GM19395 (cell line): ENCODE results near the gene SEPSECS.

ENCODE experiments used
- ATAC-seq: cut with Tn5 transposase; IDR thresholded peaks from one replicate; pipeline ENCODE4 v1.9.1; 2021; ENCODE audit warnings: mild to moderate bottlenecking, moderate library complexity; ENCODE audit not compliant: unreplicated experiment

SEPSECS gene

DNA sequence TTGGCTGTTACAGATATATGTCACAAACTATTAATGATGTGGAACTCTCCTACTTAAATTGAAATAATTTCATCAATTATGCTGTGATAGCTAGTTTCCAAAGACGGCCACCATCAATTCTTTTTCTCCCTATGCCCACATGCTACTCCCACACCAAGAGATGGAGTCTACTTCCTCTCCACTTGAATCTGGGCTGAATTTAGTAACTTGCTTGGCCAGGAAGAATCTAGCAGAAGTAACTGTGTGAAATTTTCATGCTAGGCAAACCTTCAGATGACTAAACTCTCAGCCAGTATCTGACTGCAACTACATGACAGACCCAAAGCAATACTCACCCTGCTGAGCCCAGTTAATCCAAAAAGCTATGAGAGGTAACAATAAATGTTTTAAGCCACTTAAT, 3.2 kb downstream of the SEPSECS start:
- ATAC-seq: no peak

DNA sequence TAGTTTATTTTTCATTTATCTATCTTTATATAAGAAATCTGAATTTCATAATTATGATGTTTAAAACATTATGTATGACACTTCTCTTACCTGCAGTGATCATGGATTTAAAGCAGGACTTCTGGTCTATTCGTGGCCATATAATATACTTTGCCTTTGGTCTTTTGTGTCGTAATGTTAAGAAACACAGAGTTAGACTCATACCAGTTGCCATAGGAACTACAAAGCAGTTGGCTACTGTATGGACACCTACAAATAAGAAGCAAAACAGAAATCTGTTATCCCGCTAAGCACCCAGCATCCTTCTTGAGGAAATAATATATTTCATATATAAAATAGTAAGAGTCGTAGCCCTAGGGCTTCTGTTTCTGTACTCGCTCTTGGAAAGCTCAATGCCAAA, 4.3 kb downstream of the SEPSECS start:
- no peak for ATAC-seq

DNA sequence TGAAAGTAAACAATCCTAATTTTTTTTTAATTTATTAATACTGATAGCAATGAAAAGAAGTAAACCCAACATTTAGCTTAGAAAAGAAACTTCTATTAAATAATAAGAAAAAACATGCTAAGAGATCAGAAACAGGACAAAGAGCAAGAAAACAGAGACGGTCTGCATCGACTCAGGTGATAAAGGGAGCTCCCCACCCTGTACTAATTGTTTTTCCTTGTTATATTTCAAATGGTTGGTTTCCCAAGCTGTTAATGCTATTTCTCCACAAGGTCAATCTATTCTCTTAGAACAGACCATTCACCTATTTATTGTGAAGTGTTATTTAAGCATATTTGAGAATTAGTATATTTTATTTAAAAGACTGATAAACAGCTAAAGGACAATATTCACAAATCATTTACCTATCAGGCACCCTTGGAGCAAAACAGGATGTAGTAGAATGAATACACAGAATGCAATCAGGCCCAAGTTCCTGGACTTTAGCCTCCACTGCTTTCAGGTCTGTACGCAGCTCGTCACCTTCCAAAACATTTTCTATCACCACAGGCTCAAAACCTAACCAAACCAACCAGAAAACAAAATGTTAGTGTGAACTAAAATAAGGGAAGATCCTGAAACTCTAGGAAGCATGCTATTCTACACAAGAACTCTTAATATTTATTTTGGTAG, 5.5 kb downstream of the SEPSECS start:
- no peak for ATAC-seq

DNA sequence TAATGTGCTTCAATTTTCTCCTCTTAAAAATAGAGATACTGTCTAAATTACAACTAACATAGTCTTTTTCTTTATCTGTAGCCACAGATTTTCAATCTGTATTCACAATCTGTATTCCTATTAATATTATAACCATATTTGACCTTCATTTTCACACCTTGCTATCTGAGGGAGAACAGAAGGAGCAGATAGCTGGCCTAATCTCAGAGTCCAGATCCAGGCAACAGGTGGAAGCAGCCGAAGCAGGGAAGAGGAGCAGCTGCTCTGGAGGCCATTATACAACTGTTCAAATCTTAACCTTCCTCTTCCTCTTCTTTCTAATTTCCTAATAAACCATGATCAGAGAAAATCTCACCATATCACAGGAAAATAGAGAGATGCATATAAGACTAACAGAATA, 14.2 kb downstream of the SEPSECS start:
- no peak for ATAC-seq

DNA sequence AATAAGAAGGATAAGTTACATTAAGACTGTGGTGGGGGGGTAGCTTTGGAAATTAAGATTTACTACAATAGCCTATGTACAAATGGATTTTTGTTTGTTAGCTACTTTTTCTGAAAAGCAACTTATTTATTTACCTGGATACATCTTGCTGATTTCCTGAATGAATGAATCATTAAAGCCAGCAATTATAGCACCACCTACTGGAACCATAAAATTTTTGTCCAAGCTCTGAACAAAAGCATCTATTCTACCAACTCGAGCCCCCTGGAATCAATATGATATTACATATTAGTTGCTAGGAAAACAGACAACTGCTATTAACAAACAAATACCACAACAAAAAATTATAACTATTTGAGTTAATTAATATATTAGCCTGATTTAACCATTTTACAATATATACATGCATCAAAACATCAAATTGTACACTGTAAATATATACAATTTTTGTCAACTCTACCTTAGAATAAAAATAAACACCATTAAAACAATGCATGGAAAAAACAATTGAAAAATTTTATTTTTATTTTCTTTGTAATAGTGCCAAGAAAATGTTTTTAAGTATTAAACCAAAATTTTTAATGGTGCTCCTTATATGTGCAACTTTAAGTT, 15.3 kb downstream of the SEPSECS start:
- ATAC-seq: no peak

DNA sequence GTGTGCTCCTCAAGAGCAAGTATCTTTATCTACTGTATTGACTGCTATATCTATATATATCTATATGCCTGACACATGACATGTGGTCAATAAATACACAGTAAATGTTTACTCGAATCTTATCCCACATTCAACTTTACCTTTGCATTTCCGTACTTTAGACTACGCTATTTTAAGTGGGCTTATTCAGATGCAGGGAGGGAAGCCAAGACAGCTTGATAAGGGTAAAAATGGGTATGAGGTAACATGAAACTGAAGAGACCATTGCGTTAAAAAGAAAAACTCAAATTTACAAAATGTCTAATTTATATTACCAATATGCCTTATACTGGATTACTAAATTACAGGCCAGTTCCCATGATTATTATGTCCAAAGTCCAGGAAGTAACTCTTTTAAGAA, 17.8 kb downstream of the SEPSECS start:
- ATAC-seq: no peak

DNA sequence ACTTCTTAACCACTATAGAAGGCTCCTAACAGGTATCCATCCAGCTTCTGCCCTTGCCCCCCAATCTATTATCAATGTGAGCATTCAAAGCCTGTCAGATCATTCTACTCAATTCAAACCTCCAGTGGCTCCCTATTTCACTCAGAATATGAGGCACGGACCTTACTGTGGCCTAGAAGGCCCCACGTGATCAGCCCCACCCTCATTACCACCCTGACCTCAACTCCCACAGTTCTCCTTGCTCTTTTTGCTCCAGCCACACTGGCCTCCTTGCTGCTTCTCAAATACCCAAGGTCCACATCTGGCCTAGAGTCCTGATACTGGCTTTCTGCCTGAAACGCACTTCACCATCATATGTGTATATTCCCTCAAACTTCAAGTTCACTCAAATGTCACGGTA, 18.7 kb downstream of the SEPSECS start:
- ATAC-seq: no peak

DNA sequence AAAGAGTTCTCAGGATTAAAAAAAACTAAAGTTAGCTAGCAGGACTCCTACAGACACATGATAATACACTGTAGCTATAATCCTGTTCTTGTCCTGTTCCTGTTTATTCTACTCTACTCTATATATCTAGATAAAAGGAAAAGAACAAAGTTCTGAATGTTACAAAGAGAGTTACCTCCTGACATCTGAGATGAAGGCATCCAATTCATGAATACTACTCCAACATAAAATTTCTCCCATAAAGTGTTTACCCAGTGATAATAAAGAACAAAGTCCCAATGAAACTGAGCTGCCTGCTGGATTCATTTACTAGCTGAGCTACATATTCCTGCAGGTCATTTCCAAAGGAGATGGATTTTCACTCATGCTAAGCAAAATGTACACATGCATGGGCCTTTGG, 27.1 kb downstream of the SEPSECS start:
- no peak for ATAC-seq

DNA sequence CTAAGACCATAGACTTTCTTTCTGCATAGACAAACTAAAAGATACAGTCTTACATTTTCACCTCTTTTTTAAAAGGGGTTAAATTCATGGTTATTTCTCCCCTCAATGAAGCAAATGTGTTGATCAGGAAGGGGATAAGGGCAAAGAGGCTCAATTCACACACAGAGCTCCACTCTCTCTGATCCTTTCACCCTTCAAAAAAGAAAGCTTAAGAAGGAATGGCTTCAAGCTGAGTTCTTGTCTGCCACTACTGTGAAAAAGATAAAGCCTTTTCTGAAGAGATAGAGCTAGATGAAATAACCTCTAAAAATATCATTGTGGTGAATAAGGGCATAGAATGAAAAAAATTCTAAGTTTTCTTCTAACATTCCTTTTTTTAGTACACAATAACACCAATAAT, 28.3 kb downstream of the SEPSECS start:
- no peak for ATAC-seq

DNA sequence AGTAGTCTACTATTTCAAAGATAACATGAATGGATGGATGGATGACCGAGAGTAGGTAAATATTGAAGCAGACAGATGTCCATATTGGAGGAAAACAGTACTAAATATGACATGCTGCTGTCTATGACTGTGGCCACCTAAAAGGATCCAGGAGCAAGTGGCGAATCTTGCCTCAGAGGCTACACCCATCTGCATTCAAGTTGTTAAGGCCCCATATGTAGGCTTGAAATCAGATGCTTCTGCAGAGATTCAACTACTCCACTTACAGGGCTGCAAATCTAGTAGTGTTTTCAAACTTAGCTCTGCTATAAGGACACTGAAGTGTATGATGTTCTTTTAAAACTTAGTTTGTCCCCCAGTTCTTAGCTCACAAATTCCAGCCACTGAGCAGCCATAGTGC, 28.9 kb downstream of the SEPSECS start:
- no peak for ATAC-seq

DNA sequence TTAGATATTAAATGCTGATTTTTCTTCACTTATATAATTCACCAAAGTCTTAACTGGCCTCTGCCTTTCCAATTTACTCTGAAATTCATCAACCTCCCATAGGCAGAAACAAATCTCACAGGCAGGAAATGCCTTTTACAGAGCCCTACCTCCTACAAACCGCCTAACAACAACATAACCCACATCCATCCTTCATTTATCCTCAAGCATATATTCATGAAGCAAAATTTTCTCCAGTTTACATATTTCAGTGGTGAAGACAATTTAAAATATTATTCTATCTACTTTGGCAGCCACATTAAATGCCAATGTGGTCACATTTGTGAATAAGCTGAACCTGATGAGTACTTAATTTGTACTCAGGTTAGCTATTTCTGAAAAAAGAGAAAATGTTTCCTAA, 30.3 kb downstream of the SEPSECS start:
- ATAC-seq: no peak

DNA sequence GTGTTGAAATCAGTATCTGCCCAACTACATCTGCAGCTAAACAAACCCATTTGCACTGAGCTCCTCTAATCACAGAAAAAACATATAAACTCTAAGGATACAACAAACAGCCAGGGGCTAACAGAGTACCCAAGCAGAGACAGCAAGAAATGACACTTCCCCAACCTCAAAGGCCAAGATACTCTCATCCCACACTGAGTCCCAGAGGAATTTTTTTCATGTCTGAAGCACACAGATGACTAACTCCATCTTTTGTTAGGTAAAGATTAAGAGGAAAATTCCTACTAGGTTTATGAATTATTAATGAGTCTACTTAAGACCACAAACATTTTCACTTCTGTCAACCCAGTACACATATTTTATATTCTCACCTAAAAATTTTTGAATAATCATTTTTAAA, 31.6 kb downstream of the SEPSECS start:
- no peak for ATAC-seq

DNA sequence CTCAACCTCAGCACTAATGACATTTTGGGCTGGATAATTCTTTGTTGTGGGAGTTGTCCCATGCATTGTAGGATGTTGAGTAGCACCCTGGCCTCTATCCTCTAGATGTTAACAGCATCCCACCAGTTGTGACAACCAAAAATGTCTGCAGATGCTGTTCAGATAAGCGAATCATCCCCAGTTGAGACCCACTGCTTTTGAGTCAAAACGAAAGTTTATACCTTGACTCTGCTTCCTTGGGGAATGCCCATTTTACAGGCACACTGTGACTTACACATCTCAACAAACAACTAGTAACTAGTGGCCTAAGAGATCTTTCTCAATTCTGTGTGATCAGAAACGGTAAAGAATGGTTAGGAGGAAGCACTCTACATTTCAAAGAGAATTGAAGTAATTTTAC, 37.0 kb downstream of the SEPSECS start:
- ATAC-seq: peak; percentile 98

DNA sequence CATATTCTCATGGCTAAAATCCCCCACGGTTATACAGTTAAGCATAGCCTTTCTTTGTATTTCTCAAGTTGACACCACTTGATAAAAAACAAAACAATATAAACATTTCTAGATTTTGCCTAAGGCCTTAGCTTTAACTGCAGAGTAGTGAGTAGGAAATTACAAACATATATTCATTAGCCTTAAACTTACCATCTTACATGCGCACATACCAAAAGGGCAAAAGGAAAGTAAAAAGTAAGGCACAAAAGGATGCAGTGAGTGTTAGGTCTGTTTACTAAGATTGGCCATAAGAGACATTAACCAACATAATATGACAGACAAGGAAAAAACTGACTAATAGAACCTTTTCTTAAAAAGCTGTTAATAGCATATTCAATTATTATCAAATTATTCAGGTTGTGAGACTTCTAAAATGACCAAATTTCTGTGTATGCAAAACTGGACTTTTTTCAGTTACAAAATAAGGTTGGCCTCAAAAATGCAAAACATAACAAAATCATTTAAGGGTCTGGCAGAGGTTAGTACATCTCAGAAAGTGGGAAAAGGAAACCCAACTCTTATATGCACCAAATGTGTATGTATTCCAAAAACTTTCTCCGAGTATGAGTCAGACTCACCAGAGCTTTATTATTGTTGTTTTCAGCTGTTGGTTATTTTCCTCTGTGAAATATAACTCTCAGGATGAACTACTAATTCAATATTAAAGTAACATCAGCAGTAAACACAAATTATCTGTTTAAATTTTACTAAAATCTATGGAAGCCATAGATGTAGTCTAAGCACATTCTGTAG, 39.9 kb downstream of the SEPSECS start:
- no peak for ATAC-seq

DNA sequence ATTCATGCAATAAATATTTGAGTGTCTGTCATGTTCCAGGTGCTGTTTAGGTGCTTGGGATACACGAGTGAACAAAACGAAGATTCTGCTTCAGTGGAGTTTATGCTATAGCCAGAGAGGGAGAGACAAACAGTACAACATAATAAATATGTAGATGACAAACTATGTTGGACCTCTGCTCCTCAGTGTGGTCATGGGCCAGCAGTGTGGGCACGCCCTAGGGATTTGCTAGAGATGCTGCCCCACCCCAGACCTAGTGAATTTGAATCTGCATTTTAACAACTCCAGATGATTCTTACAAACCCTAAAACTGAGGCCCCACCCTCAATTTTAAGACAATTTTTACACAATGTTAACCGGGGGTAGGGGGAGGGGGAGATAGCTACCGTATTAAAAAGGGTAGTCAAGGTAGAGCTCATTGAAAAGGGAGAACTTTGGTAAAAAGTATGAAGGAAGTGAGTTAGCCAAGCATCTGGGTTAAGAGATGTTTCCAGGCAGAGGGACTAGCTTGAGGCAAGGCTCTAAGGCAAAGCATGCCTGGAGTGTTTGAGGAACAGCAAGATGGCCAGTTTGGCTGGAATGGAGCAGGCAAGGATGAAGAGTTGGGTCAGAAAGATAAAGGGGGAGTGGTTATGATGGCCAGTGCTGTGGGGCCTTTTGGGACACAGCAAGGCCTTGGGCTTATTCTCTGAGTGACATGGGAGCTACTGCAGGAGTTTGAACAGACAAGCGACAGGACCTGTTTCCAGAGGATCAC, 42.4 kb downstream of the SEPSECS start:
- no peak for ATAC-seq

DNA sequence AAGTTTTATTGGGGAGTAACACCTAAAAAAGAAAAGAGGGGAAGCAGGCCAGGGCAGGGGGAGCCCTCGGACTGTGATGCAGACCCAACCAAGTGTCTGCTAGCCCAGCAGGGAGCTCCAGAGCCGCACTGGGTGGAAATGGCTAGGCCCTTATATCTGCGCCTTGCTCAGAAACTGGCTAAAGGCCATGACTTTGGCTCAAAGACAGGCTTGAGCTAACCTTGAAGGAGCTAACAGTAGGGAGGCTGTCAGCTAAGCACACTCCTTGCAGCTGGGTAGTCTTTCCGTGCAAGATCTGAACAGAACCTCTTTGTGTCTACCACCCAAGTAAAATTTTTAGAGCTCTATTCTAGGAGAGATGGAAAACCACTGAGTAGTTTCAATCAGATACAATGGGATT, 43.0 kb downstream of the SEPSECS start:
- no peak for ATAC-seq

DNA sequence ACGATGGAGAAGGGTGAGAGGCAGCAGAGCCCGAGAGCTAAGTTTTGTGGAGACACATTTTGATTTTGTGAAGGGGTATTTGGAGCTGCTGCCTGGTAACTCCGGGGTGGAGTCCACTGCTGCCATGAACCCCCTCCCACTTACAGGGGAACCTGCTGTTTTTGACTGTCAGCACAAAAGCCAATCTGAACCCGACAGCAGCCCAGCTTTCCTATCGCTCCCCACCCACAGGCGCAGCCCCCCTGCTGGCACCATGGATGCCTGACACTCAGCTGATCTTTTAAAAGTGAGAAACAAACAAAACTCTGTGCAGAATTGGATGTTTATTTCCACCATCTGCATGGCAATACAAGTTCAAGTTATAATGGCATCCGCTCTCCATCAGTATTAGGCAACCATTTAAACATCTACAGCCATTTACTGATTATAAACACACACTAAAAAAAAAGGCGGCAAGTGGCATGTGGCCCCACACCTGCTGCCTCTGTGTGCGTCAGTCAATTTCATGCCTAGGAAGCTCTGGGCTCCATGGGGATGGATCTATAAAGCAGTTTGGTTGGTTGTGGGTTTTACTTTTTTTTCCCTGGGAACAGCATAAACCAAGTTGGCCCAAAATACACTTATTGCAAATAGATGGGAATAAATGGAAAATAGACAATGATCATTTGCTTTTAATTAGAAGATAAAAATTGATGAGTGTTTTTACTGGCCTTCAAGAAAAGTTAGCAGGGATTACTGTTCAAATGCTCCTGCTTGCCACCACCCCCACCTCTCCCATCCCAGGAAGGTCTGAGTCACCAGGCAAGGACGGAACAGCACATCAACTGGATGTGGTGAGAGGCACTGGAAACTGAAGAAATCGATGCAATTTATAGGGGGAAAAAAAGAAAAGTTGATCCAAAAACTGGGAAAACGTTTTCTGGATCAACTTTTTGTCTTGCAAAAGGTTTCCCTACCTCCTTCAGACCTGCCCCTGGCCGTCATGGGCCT, 46.0 kb downstream of the SEPSECS start:
- ATAC-seq: no peak

DNA sequence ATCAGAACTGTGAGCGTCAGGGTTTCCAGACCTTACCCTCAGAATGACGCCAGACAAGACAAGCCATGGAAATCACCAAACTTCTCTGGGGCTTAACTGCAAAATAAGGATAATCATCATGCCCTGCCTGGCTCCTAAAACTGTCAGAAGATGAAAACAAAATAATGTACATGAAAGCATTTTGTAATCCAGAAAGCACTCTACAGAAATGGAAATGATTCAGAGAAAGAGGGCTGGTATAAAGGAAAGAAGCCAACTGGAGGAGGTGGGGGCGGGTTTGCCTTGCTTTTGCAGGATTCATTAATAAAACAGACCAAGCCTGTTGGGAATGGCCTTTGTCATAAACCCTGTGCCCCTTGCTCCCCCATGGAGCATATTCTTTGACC, 47.3 kb downstream of the SEPSECS start:
- no peak for ATAC-seq

DNA sequence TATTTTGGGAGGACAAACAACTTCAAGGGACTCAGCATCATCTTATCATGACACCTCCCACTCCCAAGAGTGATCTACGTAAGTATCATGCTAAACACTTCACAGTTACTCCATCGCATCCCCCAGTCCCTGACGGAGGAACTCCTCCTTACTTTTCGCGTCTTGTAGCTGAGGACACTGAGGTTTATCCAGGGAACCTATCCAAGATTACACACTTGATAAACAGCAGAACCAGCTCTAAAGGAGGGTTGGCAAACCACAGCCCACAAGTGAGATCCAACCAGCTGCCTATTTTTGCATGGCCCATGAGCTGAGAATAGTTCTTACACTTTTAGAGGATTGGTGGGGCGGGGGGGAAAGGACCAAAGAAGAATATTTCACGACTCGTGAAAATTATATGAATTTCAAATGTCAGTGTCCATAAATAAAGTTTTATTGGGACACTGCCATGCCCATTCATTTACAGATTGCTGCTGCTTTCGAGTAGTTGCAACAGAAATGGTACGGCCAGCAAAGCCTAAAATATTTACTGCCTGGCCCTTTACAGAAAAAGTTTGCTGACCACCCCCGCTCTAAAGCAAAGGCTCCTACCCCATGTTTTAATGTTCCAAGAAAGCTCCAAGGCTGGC, 47.8 kb downstream of the SEPSECS start:
- ATAC-seq: no peak

DNA sequence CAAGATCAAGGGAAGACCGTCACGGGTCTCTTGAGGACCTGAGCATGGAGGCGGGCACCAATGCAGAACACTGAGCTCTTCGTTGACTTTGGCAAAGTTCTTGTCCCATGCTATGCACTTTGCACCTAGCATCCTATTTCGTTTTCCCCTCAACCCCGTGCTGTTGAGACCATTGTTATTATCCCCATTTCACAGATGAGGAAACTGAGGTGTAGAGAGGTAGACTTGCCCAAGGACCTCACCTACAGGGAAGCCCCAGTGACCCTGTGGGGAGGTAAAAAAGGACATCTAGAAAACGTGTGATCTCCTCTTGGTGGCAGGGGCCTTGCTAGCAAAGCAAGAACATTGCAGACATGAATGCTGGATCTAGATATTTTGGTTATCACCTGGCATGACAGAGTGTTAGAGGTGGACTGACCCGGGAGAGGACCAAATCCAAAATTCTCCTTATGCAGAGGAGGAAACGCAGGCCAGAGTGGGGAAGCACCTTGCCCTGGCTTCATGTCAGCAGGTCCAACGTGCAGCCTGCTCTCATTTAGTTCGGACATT, 48.5 kb downstream of the SEPSECS start:
- ATAC-seq: no peak
